GM12878 (cell line): Measurements from ENCODE around the gene NOL4L. TPM values are rescaled to one million over a fixed set of nuclear protein-coding genes. Genes with fewer than 3 reads are reported as not detected.

Experiments used
- ATAC-seq: fragments of 200-7000 bp; cut with Tn5 transposase; 3 replicates; pipeline ENCODE4 v1.9.1; 2020; ENCODE audit warnings: mild to moderate bottlenecking, moderate library complexity
- BruUV-seq: library from RNA; stranded (reverse); fragments of 400-500 nt; replicated peaks from 2 replicates; lab custom pipeline; 2021; lab: Mats Ljungman, UMichigan
- CTCF ChIA-PET: fragments of 300-600 bp; sonication (Branson Sonifier 250); formaldehyde crosslinking; extraction: SDS; loops from one replicate; lab custom pipeline; 2021; ENCODE audit warnings: inconsistent platforms; lab: Yijun Ruan, JAX
- POLR2A ChIA-PET: fragments of 350-600 bp; formaldehyde crosslinking; extraction: SDS; loops from one replicate; lab custom pipeline; 2021; ENCODE audit warnings: inconsistent platforms; lab: Charles Lee
- RAD21 ChIA-PET: fragments of 300-600 bp; sonication (Branson Sonifier 250); formaldehyde crosslinking; loops from one replicate; lab custom pipeline; 2023; ENCODE audit warnings: antibody characterized with exemption; ENCODE audit not compliant: unreplicated experiment; lab: Charles Lee
- SMC1A ChIA-PET: fragments of 300-600 bp; sonication (Branson Sonifier 250); formaldehyde crosslinking; loops from one replicate; lab custom pipeline; 2023; ENCODE audit not compliant: unreplicated experiment, uncharacterized antibody; lab: Charles Lee
- DNase-seq: peaks from one replicate; pipeline ENCODE4 v3.0.0-alpha.2; 2011; ENCODE audit warnings: low read depth, low spot score
- FAIRE-seq: peaks from 3 replicates; lab custom pipeline; 2011; peaks lifted over from hg19 to GRCh38; lab: Jason Lieb, UNC
- H2AFZ ChIP-seq: 2 replicates; pipeline ENCODE4 v1.6.0; 2011; ENCODE audit warnings: low read depth, low read length, control low read depth; ENCODE audit not compliant: control insufficient read depth
- H3K27ac ChIP-seq: 2 replicates; pipeline ENCODE4 v1.5.1; 2011; ENCODE audit warnings: control low read depth; ENCODE audit not compliant: control insufficient read depth, insufficient read depth
- H3K27me3 ChIP-seq, 2 experiments: replicated peaks in 1 of 2; 2 replicates each; pipeline versions ENCODE4 v1.6.0 to v1.6.1; 2011; ENCODE audit warnings: low read length in 1 of 2; ENCODE audit not compliant: control insufficient read depth in 2 of 2, insufficient read depth in 2 of 2
- H3K36me3 ChIP-seq, 2 experiments: 2 replicates each; pipeline ENCODE4 v1.5.1; 2011; ENCODE audit warnings: low read length in 1 of 2; ENCODE audit not compliant: control insufficient read depth in 2 of 2, insufficient read depth in 2 of 2
- H3K4me1 ChIP-seq: 2 replicates; pipeline ENCODE4 v1.6.1; 2011; ENCODE audit warnings: mild to moderate bottlenecking, low read length, moderate library complexity, mixed read lengths; ENCODE audit not compliant: control insufficient read depth, insufficient read depth
- H3K4me2 ChIP-seq: 2 replicates; pipeline ENCODE4 v1.6.0; 2011; ENCODE audit warnings: control low read depth; ENCODE audit not compliant: control insufficient read depth, insufficient read depth
- H3K4me3 ChIP-seq: fragments of 200-600 bp; sonication (generic); 2 replicates; pipeline ENCODE4 v1.5.1; 2016
- H3K79me2 ChIP-seq: 2 replicates; pipeline ENCODE4 v1.6.0; 2011; ENCODE audit warnings: low read length; ENCODE audit not compliant: control insufficient read depth, insufficient read depth
- H3K9ac ChIP-seq: 2 replicates; pipeline ENCODE4 v1.8.0; 2011; ENCODE audit warnings: low read length, control low read depth, mixed read lengths; ENCODE audit not compliant: control insufficient read depth, insufficient read depth
- H3K9me3 ChIP-seq: replicated peaks from 3 replicates; pipeline ENCODE4 v1.5.1; 2011; ENCODE audit warnings: mild to moderate bottlenecking, low read length; ENCODE audit not compliant: control insufficient read depth, insufficient read depth
- H4K20me1 ChIP-seq: 2 replicates; pipeline ENCODE4 v1.6.0; 2011; ENCODE audit not compliant: control insufficient read depth, insufficient read depth
- ATF3 ChIP-seq: IDR thresholded peaks from 2 replicates; pipeline ENCODE4 v1.6.1; 2011; ENCODE audit warnings: low read depth, mild to moderate bottlenecking, low read length, moderate library complexity, borderline replicate concordance; ENCODE audit errors: extremely low read depth
- BACH1 ChIP-seq: fragments of 450-650 bp; IDR thresholded peaks from 2 replicates; pipeline ENCODE4 v1.6.1; 2017; ENCODE audit warnings: mild to moderate bottlenecking, borderline replicate concordance
- BHLHE40 ChIP-seq, 2 experiments: fragments of 450-650 bp in 1 of 2; IDR thresholded peaks; 2 replicates each; pipeline ENCODE4 v1.6.1; 2011 to 2017; ENCODE audit warnings: low read depth in 2 of 2, borderline replicate concordance in 1 of 2, improper control_type of control experiment in 1 of 2, low read length in 1 of 2, mild to moderate bottlenecking in 1 of 2
- BRCA1 ChIP-seq: IDR thresholded peaks from 2 replicates; pipeline ENCODE4 v1.6.1; 2011; ENCODE audit warnings: low read depth, low read length, improper control_type of control experiment
- KDM1A ChIP-seq: fragments of 200-600 bp; sonication (generic); IDR thresholded peaks from 2 replicates; pipeline ENCODE4 v1.6.1; 2016; ENCODE audit warnings: borderline replicate concordance
- LARP7 ChIP-seq: fragments of 450-650 bp; IDR thresholded peaks from 2 replicates; pipeline ENCODE4 v1.6.1; 2017; ENCODE audit warnings: mild to moderate bottlenecking
- MYC ChIP-seq: IDR thresholded peaks from 2 replicates; pipeline ENCODE4 v1.6.1; 2011; ENCODE audit warnings: mild to moderate bottlenecking, low read length, moderate library complexity, inconsistent platforms; ENCODE audit not compliant: insufficient read depth, insufficient replicate concordance, insufficient read length, severe bottlenecking
- NBN ChIP-seq: fragments of 450-650 bp; IDR thresholded peaks from 2 replicates; pipeline ENCODE4 v1.6.1; 2016
- NR2F1 ChIP-seq: fragments of 450-650 bp; conservative IDR thresholded peaks from 2 replicates; pipeline ENCODE4 v1.6.1; 2017; ENCODE audit warnings: mild to moderate bottlenecking
- POLR2A ChIP-seq: IDR thresholded peaks from 2 replicates; pipeline ENCODE4 v1.6.1; 2011; ENCODE audit warnings: low read depth, mild to moderate bottlenecking, low read length
- SKIL ChIP-seq: fragments of 450-650 bp; IDR thresholded peaks from 2 replicates; pipeline ENCODE4 v1.6.1; 2017; ENCODE audit warnings: mild to moderate bottlenecking, low read depth, inconsistent platforms; ENCODE audit not compliant: poor library complexity, severe bottlenecking
- SRF ChIP-seq, 2 experiments: IDR thresholded peaks; 2 replicates each; pipeline ENCODE4 v1.6.1; 2011; ENCODE audit warnings: low read depth in 2 of 2, low read length in 2 of 2, mild to moderate bottlenecking in 1 of 2, moderate library complexity in 1 of 2
- USF1 ChIP-seq: IDR thresholded peaks from 2 replicates; pipeline ENCODE4 v1.6.1; 2011; ENCODE audit warnings: borderline replicate concordance, low read depth, mild to moderate bottlenecking, moderate library complexity, mixed read lengths, low read length; ENCODE audit not compliant: insufficient read depth; ENCODE audit errors: extremely low read length
- YY1 ChIP-seq: IDR thresholded peaks from 2 replicates; pipeline ENCODE4 v1.6.1; 2011; ENCODE audit warnings: low read depth, mild to moderate bottlenecking, low read length
- ZBTB11 ChIP-seq: fragments of 450-650 bp; formaldehyde crosslinking; IDR thresholded peaks from 2 replicates; pipeline ENCODE4 v1.5.0; 2022; ENCODE audit warnings: mild to moderate bottlenecking, missing genetic modification characterization
- WGBS: methylation state at CpG from one replicate; pipeline ENCODE4 v1.1.6; 2016; ENCODE audit warnings: low lambda C conversion rate; ENCODE audit not compliant: insufficient replicate concordance, insufficient coverage; ENCODE audit errors: missing lambda C conversion rate; 5-methylcytosine and 5-hydroxymethylcytosine counted together
- in situ Hi-C: fragments of 300-500 bp; cut with MboI; formaldehyde crosslinking; loops from 9 replicates; pipeline ENCODE4 v1.14.3; 2018; ENCODE audit warnings: mixed read lengths
- intact Hi-C: fragments of 100-400 bp; cut with micrococcal nuclease; formaldehyde crosslinking; loops from one replicate; pipeline ENCODE4 v1.14.2; 2022; ENCODE audit not compliant: unreplicated experiment
- polyA plus RNA-seq, 11 experiments: library from polyadenylated mRNA; depleted of rRNA in 4 of 11; unstranded in 6 of 11; stranded (reverse) in 5 of 11; fragments of >200 nt; fragmentation: Nextera tagmentation in 4 of 11; fragmentation: Illumina TruSeq in 1 of 11; extraction: Ambion mirVana in 4 of 11; extraction: Trizol in 1 of 11; gene quantifications; 1 replicate in 1 of 11; 2 replicates in 10 of 11; pipeline versions ENCODE4 v1.2.1 to v1.2.3, GENCODE V29; 2011 to 2016; ENCODE audit warnings: inconsistent platforms in 2 of 11, missing spikeins in 2 of 11, low read depth in 1 of 11
- total RNA-seq, 4 experiments: library from RNA; depleted of rRNA in 3 of 4; stranded (reverse); fragments of >200 nt in 3 of 4; fragmentation: Illumina TruSeq in 1 of 4; extraction: Trizol in 1 of 4; gene quantifications; 2 replicates each; pipeline versions ENCODE4 v1.2.1 to v1.2.3, GENCODE V29; 2013 to 2021

The NOL4L gene
- total and polyA plus RNA-seq, 10 of the 15 experiments (the other 5 are each of a cell fraction or from before 2014, with no cell fraction given), result 2.3 to 24.0 (median 8.0) TPM

- RAD21 ChIA-PET, result interaction anchor here (0.8 to 8.3 kb wide), 5 partner anchors 13 to 241 kb away, joined by 3 to 85 read pairs (median 3); partner anchors contain the start of gene NOL4L
- Histone ChIP-seq H3K27me3 (no peaks in the 10 kb centered on the region), H4K20me1 (no peaks in the 10 kb centered on the region), H3K27ac (no peak overlapping the region; the same call in 1 of the 2 replicates), H3K79me2 (no peaks in the 10 kb centered on the region; the same call in 1 of the 2 replicates), H3K36me3 (no peaks in the 10 kb centered on the region), H3K9me3 (no peaks in the 10 kb centered on the region), H3K4me2 (peak overlapping the region; percentile 89), H3K9ac (peak overlapping the region; percentile 39), H3K4me1 (peaks cover 46% of the 10 kb centered on the region), H2AFZ (peak overlapping the region; percentile 45), H3K4me3 (peak overlapping the region; percentile 68)
- CTCF ChIA-PET, result interaction anchor here (0.8 to 8.6 kb wide), 5 partner anchors 12 to 115 kb away, joined by 3 to 81 read pairs (median 3); no protein-coding TSS in a partner anchor
- SMC1A ChIA-PET, result interaction anchor here (1.3 to 11.5 kb wide), 5 partner anchors 11 to 91 kb away, joined by 3 to 107 read pairs (median 6); no protein-coding TSS in a partner anchor
- no peak for DNase-seq
- 5% methylated on average over 26 of the region's 62 CpGs for WGBS
- FAIRE-seq, result no peak
- intact Hi-C loops (loop anchor here (2.0 kb wide), 1 partner anchor 48 kb away; the partner anchor contains the start of gene NOL4L), in situ Hi-C loops (no loop called here)
- peak; percentile 26 for ATAC-seq
- no TSS peak for BruUV-seq
- POLR2A ChIA-PET, result interaction anchor here (0.7 to 2.7 kb wide), 3 partner anchors 11 to 260 kb away, joined by 3 to 27 read pairs (median 4); no protein-coding TSS in a partner anchor
- TF ChIP-seq ATF3, result no peak
- TF ChIP-seq BHLHE40 (IDR thresholded peaks at IDR 0.05; ENCODE audit: borderline replicate concordance in 1 of 2, low read depth in 2 of 2, low read length in 1 of 2), result peak in 1 of 2 experiments; percentile 25; a peak in 1 of 4 replicates
- TF ChIP-seq USF1, result no peak
- TF ChIP-seq NR2F1, result peak; percentile 60
- TF ChIP-seq BACH1, result no peak
- no peak for TF ChIP-seq SKIL
- no peak for TF ChIP-seq LARP7
- TF ChIP-seq ZBTB11 (CRISPR knock-in tag), result no peak
- TF ChIP-seq SRF (IDR thresholded peaks at IDR 0.05; ENCODE audit: low read depth in 2 of 2, low read length in 2 of 2), result no peak
- no peak for TF ChIP-seq BRCA1
- TF ChIP-seq YY1, result no peak
- no peak for TF ChIP-seq MYC
- TF ChIP-seq NBN, result peak; percentile 32; the same call in 1 of the 2 replicates
- TF ChIP-seq KDM1A, result no peak
- peak; percentile 45; the same call in 1 of the 2 replicates for TF ChIP-seq POLR2A
These were observed 48.1 kb downstream of the NOL4L start for GRCh38 chr20:32536851-32537656.
